ENCODE measurements around the gene SEMA4D.

Gene SEMA4D, protein sequence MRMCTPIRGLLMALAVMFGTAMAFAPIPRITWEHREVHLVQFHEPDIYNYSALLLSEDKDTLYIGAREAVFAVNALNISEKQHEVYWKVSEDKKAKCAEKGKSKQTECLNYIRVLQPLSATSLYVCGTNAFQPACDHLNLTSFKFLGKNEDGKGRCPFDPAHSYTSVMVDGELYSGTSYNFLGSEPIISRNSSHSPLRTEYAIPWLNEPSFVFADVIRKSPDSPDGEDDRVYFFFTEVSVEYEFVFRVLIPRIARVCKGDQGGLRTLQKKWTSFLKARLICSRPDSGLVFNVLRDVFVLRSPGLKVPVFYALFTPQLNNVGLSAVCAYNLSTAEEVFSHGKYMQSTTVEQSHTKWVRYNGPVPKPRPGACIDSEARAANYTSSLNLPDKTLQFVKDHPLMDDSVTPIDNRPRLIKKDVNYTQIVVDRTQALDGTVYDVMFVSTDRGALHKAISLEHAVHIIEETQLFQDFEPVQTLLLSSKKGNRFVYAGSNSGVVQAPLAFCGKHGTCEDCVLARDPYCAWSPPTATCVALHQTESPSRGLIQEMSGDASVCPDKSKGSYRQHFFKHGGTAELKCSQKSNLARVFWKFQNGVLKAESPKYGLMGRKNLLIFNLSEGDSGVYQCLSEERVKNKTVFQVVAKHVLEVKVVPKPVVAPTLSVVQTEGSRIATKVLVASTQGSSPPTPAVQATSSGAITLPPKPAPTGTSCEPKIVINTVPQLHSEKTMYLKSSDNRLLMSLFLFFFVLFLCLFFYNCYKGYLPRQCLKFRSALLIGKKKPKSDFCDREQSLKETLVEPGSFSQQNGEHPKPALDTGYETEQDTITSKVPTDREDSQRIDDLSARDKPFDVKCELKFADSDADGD

GRCh38 chr9:89497978-89498851, at the start of gene SEMA4D:
Gene SEMA4D (minus strand): TSS chr9:89498113. CDS start chr9:89405456, 92,657 bp downstream.
- DNase-seq: peak; percentile 40

- no peak for DNase-seq
These were observed 49.1 kb upstream of the SEMA4D start for GRCh38 chr9:89547000-89547399.

DNA sequence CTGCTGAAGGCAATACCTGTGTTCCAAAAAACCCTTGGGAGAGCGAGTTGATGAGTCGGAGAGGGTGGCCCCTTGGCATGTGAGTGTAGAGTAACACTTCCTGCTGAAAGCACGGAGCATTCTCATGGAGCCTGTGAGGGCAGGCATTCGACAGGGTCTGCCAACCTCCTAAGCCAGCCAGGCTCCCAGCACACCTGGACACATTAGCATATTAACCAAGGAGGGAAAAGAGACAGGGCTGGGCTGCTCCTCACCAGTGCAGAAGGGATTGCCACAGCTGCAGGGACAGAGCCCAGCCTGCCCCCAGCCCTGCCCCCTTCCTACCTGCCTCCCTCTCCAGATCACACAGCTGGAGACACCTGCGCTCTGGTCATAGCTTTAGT, 46.4 kb upstream of the SEMA4D start:
- no peak for DNase-seq

GRCh38 chr9:89543621-89544278, 45.8 kb upstream of the SEMA4D start:
- DNase-seq: no peak

- DNase-seq: no peak
These were observed 45.2 kb upstream of the SEMA4D start for GRCh38 chr9:89543111-89543510.

GRCh38 chr9:89542401-89543021, 44.6 kb upstream of the SEMA4D start:
- DNase-seq: no peak

DNA sequence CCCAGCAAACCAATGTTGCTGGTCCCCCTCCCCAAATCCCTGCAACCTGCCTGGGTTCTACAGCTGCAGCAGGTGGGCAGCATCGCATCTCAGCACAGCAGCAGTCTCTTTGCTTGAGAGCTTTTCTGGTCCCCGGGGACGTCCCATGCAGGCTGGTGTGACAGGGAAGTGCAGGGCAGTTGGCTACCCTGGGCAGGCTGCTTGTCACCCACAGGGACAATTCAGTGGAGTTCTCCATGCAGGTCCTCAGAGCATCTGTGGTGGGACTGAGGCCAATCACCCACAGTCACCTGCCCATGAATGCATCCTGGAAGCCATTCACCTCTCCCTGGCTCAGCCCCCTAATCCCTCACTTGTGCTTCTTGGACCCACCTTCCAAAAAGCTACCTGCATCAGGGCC, 43.9 kb upstream of the SEMA4D start:
- DNase-seq: no peak

DNA sequence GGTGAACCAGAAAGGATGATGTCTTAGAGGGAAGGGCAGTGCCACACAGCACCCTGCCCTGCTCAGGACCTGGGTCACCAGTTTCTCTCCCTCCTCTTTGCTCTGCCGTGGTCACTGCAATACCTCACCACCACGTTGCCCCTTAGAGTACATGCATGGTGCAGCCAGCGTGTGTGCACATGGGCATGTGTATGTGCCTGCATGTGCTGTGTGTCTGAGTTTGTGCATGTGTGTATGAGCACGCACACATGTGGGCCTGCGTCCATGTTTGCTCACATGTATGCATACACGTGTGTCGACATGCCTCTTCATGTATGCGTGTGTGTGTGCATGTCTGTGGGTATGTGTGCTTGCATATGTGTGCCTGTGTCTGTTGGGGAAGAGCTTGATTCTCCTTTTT, 41.5 kb upstream of the SEMA4D start:
- DNase-seq: no peak

DNA sequence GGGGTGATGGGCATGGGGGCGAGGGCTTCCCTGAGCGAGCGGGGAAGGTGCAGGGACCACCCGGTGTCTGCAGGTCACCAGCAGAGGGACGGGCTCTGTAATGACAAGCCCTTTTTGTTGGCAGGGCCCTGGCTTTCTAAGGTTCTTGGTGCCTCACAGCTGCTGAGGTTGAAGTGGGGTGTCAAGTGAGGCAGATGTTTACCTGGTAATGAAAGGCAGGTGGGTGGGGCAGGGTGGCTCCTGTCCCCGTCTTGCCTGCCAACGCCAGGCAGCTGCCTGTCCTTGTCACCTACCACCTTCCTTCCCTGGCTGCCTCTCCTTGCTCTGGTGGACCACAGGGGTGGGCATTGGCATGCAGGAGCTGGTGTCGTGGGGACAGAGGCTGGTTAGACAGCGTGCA, 41.0 kb upstream of the SEMA4D start:
- DNase-seq: peak; percentile 79

DNA sequence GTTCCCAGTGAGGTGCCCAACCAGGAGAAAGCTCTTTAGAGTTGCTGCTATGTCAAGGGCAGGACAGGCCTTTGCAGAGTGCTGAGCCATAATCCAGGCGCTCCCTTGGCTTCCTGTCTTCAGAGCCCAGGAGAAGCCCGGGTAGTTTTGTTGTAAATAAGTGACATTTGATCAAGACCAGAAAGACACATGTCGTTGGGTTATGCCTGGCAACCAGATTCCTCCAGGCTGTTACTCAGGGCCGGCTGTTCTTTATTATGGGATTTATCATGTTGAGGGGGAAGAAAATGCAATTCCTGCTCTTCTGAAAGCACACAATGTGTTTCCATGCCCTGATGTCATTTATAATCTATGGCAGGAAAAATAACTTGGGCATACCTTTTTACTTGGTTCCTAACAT, 39.3 kb upstream of the SEMA4D start:
- no peak for DNase-seq

- DNase-seq: no peak
These were observed 38.7 kb upstream of the SEMA4D start for GRCh38 chr9:89536600-89536999.

- DNase-seq: no peak
These were observed 38.2 kb upstream of the SEMA4D start for GRCh38 chr9:89536145-89536574.

DNA sequence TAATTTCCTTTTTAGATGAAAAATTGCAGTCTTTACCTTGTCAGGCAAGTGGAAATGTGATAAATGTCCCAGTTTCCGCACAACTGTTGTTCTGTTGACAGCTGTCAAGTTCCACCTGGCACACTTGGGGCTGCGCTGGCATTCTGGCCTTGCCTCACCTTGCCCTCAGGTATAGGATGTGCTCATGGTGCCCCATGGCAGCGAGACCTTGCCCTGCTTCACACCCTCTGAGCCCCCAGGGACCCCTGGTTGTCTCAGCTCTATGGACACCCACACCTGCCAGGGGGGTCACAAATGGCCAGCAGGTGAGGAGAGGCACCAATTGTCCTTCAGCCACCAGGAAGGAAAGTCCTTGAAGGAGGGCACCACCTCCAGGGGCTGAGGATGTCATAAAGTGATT, 37.5 kb upstream of the SEMA4D start:
- no peak for DNase-seq

DNA sequence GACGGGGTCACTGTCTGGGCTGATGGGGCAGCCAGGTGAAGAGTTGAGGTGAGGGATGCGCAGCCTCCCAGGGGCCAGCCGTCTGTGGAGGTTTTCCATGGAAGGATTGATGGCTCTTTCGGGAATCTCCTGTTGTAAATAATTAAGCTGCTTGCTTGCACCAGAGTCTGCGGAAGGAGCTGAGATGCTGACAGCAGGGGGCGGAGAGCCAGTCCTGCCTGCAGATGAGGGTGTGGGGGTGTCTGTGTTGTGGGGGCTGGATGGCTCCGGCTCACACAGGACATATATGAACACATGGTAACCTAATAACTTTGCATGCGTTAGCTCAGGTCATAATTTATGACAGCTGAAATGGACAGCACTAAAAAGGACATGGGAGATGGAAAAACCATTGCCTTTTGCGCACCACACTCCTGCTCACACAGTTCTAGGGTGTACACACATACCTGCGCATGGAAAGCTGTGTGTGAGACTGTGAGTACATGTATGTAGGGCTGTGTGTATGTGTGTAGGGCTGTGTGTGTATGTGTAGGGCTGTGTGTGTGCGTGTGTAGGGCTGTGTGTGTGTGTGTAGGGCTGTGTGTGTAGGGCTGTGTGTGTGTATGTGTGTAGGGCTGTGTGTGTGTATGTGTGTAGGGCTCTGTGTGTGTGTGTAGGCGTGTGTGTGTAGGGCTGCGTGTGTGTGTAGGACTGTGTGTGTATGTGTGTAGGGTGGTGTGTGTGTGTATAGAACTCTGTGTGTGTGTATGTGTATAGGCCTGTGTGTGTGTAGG, 36.8 kb upstream of the SEMA4D start:
- DNase-seq: no peak

DNA sequence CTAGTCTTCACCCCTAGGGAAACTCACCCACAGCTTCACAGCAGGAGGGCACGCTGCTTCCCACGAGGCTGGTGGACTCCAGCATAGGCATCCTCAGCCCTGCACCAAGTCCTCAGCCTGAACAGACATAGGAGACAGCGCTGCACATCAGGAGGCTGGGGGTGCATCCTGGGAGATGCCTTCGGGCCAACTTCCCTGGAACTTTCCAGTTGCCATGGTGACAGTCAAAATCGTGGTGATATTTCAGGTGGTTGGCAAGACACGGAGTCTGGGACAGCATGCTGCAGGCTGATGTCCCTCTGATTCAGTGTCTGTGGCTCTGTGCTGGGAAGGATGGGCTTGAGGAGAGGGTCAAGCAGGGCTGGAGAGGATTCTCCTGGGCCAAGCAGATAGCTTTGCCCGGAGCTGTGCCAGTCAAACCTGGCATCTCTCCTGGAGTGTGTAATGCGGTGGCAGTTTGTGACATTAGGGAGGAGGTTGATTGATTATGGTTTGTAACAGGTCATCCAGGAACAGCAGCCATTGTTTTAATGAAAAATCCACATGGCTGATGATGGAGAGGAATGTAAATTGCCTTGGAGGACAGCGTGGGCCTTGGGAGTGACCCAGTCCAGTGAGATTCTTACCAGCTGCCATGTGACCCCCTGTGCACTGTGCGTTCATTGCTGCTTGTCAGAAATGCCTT, 35.6 kb upstream of the SEMA4D start:
- no peak for DNase-seq

- no peak for DNase-seq
These were observed 35.0 kb upstream of the SEMA4D start for GRCh38 chr9:89532944-89533343.

DNA sequence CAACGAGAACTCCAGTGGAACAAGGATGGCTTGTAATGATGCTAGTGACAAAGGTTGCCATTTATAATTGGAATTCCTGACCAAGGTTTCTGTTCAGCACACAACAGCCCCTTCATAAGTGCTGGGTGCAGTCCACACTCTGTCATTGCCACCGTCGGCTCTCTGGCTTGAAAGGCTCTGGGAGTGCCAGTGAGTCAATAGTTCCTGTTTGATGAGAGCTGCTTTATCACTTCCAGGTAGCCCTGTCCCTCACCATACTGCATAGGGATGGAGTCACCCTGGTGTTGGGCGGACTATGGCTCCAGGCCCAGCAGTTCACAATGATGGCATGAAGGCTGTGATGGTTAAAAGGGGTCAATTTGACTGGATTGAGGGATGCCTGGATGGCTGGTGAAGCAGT, 34.6 kb upstream of the SEMA4D start:
- DNase-seq: no peak

- DNase-seq: no peak
These were observed 33.9 kb upstream of the SEMA4D start for GRCh38 chr9:89531766-89532165.

DNA sequence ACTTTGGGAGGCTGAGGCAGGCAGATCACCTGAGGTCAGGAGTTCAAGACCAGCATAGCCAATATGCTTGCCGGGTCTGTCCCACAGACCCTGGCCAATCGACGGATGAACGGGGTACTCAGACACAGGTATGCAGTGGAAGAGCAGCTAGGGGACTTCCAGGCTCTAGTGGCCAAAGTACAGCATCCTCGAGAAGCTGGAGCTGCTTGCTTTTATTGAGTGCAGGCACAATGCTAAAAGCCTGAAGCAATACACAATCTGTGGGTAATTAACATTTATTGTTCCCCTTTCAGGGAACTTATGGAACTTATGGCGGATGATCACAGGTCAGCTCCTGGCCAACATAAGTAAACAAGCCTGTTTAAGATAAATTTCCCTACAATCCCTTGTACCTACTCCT, 32.8 kb upstream of the SEMA4D start:
- no peak for DNase-seq

DNA sequence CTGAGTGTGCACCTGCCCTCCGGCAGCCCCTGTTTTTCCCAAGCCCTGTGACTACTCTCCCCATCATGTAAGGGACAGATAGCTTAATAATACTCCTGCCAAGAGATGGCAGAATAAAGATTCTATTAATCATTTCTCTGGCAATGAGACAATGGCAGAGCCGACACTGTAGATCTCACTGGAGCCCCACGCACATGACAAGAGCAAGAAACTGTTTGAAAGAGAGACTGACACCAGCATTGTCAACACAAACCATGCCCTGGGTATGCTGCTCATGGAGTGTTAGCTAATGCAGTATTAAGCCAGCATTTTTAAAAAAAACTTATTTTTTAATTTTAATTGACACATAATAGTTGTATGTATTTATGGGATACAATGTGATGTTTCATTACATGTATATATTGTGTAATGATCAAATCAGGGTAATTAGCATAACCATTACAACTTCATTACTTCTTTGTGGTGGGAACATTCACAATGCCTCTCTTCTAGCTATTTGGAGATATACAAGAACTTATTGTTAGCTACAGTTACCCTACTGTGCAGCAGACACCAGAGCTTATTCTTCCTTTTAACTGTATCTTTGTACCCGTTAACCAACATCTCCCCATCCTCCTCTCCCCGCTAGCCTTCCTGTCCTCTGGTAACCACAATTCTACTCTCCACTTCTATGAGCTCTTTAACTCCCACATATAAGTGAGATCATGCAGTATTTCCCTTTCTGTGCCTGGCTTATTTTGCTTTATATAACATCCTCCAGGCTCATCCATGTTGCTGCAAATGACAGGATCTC, 31.5 kb upstream of the SEMA4D start:
- DNase-seq: no peak

All from NCI-H345 (cell line).